Gastrocnemius medialis (tissue), 4 donors: ENCODE data around the gene CCDC197. TPM values are rescaled to one million over a fixed set of nuclear protein-coding genes. Genes with fewer than 3 reads are reported as not detected.

Experiments used
- ATAC-seq, 2 donors: fragments of 150-250 bp; one replicate each; pipeline ENCODE4 v1.9.1; 2016
- DNase-seq, 2 donors: peaks; one replicate each; pipeline ENCODE4 v3.0.0-alpha.2; 2019
- H3K27ac ChIP-seq, 4 donors: fragments of 200-600 bp; sonication (generic); 1 replicate in 1 of 4; 2 replicates in 3 of 4; pipeline ENCODE4 v1.5.1; 2016 to 2018; ENCODE audit warnings: mild to moderate bottlenecking in 2 of 4, moderate library complexity in 1 of 4
- H3K27me3 ChIP-seq, 3 donors: fragments of 200-600 bp; sonication (generic) in 2 of 3; 1 replicate in 1 of 3; 2 replicates in 2 of 3; pipeline versions ENCODE4 v1.5.1 to v1.6.0; 2016 to 2019; ENCODE audit warnings: mild to moderate bottlenecking in 1 of 3, moderate library complexity in 1 of 3
- H3K36me3 ChIP-seq, 2 donors: fragments of 200-600 bp; sonication (generic) in 1 of 2; one replicate each; pipeline ENCODE4 v1.5.1; 2017 to 2018
- H3K4me1 ChIP-seq, 2 donors: fragments of 200-600 bp; sonication (generic) in 1 of 2; one replicate each; pipeline ENCODE4 v1.5.1; 2016 to 2017; ENCODE audit warnings: mild to moderate bottlenecking in 2 of 2
- H3K4me3 ChIP-seq, 4 donors: fragments of 200-600 bp; sonication (generic) in 3 of 4; 1 replicate in 1 of 4; 2 replicates in 3 of 4; pipeline ENCODE4 v1.5.1; 2016 to 2019; ENCODE audit warnings: mild to moderate bottlenecking in 2 of 4
- H3K9me3 ChIP-seq, 3 donors: fragments of 200-600 bp; sonication (generic) in 2 of 3; 1 replicate in 1 of 3; 2 replicates in 2 of 3; pipeline ENCODE4 v1.5.1; 2016 to 2019
- CTCF ChIP-seq, 5 experiments: fragments of 450-650 bp in 3 of 5; fragments of 200-600 bp in 2 of 5; sonication (generic) in 2 of 5; IDR thresholded peaks in 4 of 5; conservative IDR thresholded peaks in 1 of 5; 1 replicate in 4 of 5; 2 replicates in 1 of 5; pipeline ENCODE4 v1.5.1; 2016 to 2019; ENCODE audit warnings: antibody characterized with exemption in 5 of 5, mild to moderate bottlenecking in 3 of 5, moderate library complexity in 3 of 5
- POLR2A ChIP-seq, 2 donors: fragments of 450-650 bp; IDR thresholded peaks; one replicate each; pipeline ENCODE4 v1.6.1; 2017; ENCODE audit warnings: antibody characterized with exemption in 2 of 2, mild to moderate bottlenecking in 2 of 2, moderate library complexity in 2 of 2
- in situ Hi-C, 4 donors: fragments of 200-750 bp; cut with MboI; loops; one replicate each; pipeline versions ENCODE4 v1.15.0 to v1.8.0; 2017; ENCODE audit warnings: low sequenced_read_pairs in 4 of 4
- intact Hi-C: fragments of 100-400 bp; cut with DNase I; formaldehyde crosslinking; loops from one replicate; pipeline ENCODE4 v1.15.1; 2023; ENCODE audit warnings: low total_unique reads
- total RNA-seq, 4 donors: library from RNA; depleted of rRNA; stranded (reverse); fragments of >200 nt; gene quantifications; one replicate each; pipeline versions ENCODE4 v1.1.0 to v1.2.3, GENCODE V29; 2016

CCDC197 gene
- total RNA-seq, 4 donors from 2014 or later = 0.56 to 0.61 TPM; not detected in 2

- no peak for DNase-seq
- H3K27me3 ChIP-seq = no peaks in the 10 kb centered on the region
- no peak for ATAC-seq
- H3K4me3 ChIP-seq = no peak overlapping the region
- intact Hi-C loops (no loop called here), in situ Hi-C loops (no loop called here)
- no peaks in the 10 kb centered on the region for H3K9me3 ChIP-seq
- H3K36me3 ChIP-seq = peaks cover 2 to 57% of the 10 kb centered on the region in 2 donors
- TF ChIP-seq CTCF (IDR thresholded peaks at IDR 0.05 in 4 of 5, conservative IDR thresholded peaks at IDR 0.05 in 1 of 5) (no peak), POLR2A (IDR thresholded peaks at IDR 0.05) (no peak)
- H3K4me1 ChIP-seq = peaks cover 13 to 19% of the 10 kb centered on the region in 2 donors
- H3K27ac ChIP-seq = no peak overlapping the region
Observed at GRCh38 chr14:94047581-94047980, 50.5 kb downstream of the CCDC197 start.

- no peak overlapping the region for H3K4me3 ChIP-seq
- H3K4me1 ChIP-seq = peaks cover 18 to 24% of the 10 kb centered on the region in 2 donors
- intact Hi-C loops = no loop called here
- no peaks in the 10 kb centered on the region for H3K27me3 ChIP-seq
- TF ChIP-seq POLR2A (IDR thresholded peaks at IDR 0.05) = no peak
- TF ChIP-seq CTCF (IDR thresholded peaks at IDR 0.05 in 4 of 5, conservative IDR thresholded peaks at IDR 0.05 in 1 of 5) = no peak
- peaks cover 2 to 66% of the 10 kb centered on the region in 2 donors for H3K36me3 ChIP-seq
- no peak overlapping the region for H3K27ac ChIP-seq
- no peaks in the 10 kb centered on the region for H3K9me3 ChIP-seq
- DNase-seq (no peak), ATAC-seq (no peak)
- in situ Hi-C loops = no loop called here
Observed at GRCh38 chr14:94048691-94049624, 51.9 kb downstream of the CCDC197 start.

- no peaks in the 10 kb centered on the region for H3K27me3 ChIP-seq
- DNase-seq (no peak), ATAC-seq (no peak)
- H3K4me1 ChIP-seq = peaks cover 18 to 24% of the 10 kb centered on the region in 2 donors
- TF ChIP-seq POLR2A (IDR thresholded peaks at IDR 0.05) (no peak), CTCF (IDR thresholded peaks at IDR 0.05 in 4 of 5, conservative IDR thresholded peaks at IDR 0.05 in 1 of 5) (no peak)
- no peak overlapping the region for H3K27ac ChIP-seq
- H3K9me3 ChIP-seq = no peaks in the 10 kb centered on the region
- no peak overlapping the region for H3K4me3 ChIP-seq
- intact Hi-C loops (no loop called here), in situ Hi-C loops (no loop called here)
- peaks cover 2 to 72% of the 10 kb centered on the region in 2 donors for H3K36me3 ChIP-seq
Observed at GRCh38 chr14:94049625-94050023, 52.5 kb downstream of the CCDC197 start.

- H3K4me3 ChIP-seq = no peak overlapping the region
- peaks cover 18 to 24% of the 10 kb centered on the region in 2 donors for H3K4me1 ChIP-seq
- in situ Hi-C loops (no loop called here), intact Hi-C loops (no loop called here)
- H3K27ac ChIP-seq = no peak overlapping the region
- no peaks in the 10 kb centered on the region for H3K27me3 ChIP-seq
- no peaks in the 10 kb centered on the region for H3K9me3 ChIP-seq
- no peak for TF ChIP-seq CTCF (IDR thresholded peaks at IDR 0.05 in 4 of 5, conservative IDR thresholded peaks at IDR 0.05 in 1 of 5)
- no peak for TF ChIP-seq POLR2A (IDR thresholded peaks at IDR 0.05)
- H3K36me3 ChIP-seq = peaks cover 2 to 80% of the 10 kb centered on the region in 2 donors
- DNase-seq (peak in 1 of 2 donors; percentile 50), ATAC-seq (peak in 1 of 2 donors; percentile 58)
Observed at GRCh38 chr14:94050231-94050880, 53.3 kb downstream of the CCDC197 start.
